Spleen (tissue), 11 donors: Measurements from ENCODE around the gene SLC6A20. TPM values are rescaled to one million over a fixed set of nuclear protein-coding genes. Genes with fewer than 3 reads are reported as not detected.
"Not testable (repeated sequence)": the region's sequence is repeated elsewhere in the genome, so short reads cannot be mapped to it uniquely, and the experiment has no call there.

Source experiments
- DNase-seq: peaks from one replicate; pipeline ENCODE4 v3.0.0-alpha.2; 2020
- H3K27ac ChIP-seq, 8 donors: fragments of 200-600 bp; sonication (generic) in 7 of 8; 1 replicate in 4 of 8; 2 replicates in 4 of 8; pipeline versions ENCODE4 v1.5.0 to v1.8.0; 2016 to 2021; ENCODE audit warnings: inconsistent platforms in 4 of 8, mild to moderate bottlenecking in 4 of 8, moderate library complexity in 1 of 8
- H3K27me3 ChIP-seq, 7 donors: fragments of 200-600 bp; sonication (generic) in 6 of 7; replicated peaks in 1 of 7; 1 replicate in 4 of 7; 2 replicates in 3 of 7; pipeline versions ENCODE4 v1.5.0 to v1.8.0; 2016 to 2021; ENCODE audit warnings: inconsistent platforms in 3 of 7, mild to moderate bottlenecking in 1 of 7
- H3K36me3 ChIP-seq, 6 donors: fragments of 200-600 bp; sonication (generic) in 5 of 6; 1 replicate in 4 of 6; 2 replicates in 2 of 6; pipeline versions ENCODE4 v1.5.0 to v1.8.0; 2016 to 2021; ENCODE audit warnings: inconsistent platforms in 2 of 6
- H3K4me1 ChIP-seq, 6 donors: fragments of 200-600 bp; sonication (generic) in 5 of 6; 1 replicate in 3 of 6; 2 replicates in 3 of 6; pipeline versions ENCODE4 v1.5.0 to v1.8.0; 2016 to 2021; ENCODE audit warnings: inconsistent platforms in 3 of 6
- H3K4me3 ChIP-seq, 8 donors: fragments of 200-600 bp; sonication (generic) in 7 of 8; 1 replicate in 4 of 8; 2 replicates in 4 of 8; pipeline versions ENCODE4 v1.5.0 to v1.8.0; 2016 to 2021; ENCODE audit warnings: inconsistent platforms in 4 of 8, mild to moderate bottlenecking in 4 of 8, moderate library complexity in 2 of 8
- H3K9me3 ChIP-seq, 8 donors: fragments of 200-600 bp; sonication (generic) in 7 of 8; 1 replicate in 4 of 8; 2 replicates in 4 of 8; pipeline versions ENCODE4 v1.5.0 to v1.8.0; 2016 to 2021; ENCODE audit warnings: inconsistent platforms in 4 of 8
- POLR2A ChIP-seq, 3 donors: fragments of 450-650 bp; IDR thresholded peaks; one replicate each; pipeline ENCODE4 v1.5.1; 2017; ENCODE audit warnings: antibody characterized with exemption in 3 of 3, mild to moderate bottlenecking in 1 of 3
- POLR2AphosphoS5 ChIP-seq, 3 donors: sonication (generic); formaldehyde crosslinking; IDR thresholded peaks; one replicate each; pipeline ENCODE4 v1.5.1; 2017; ENCODE audit warnings: antibody characterized with exemption in 3 of 3
- WGBS, 5 donors: extraction: QIAGEN DNeasy Blood & Tissue Kit in 3 of 5; methylation state at CpG; one replicate each; pipeline versions ENCODE4 v1.1.5 to v1.1.7; 2013 to 2018; 5-methylcytosine and 5-hydroxymethylcytosine counted together
- intact Hi-C: fragments of 100-400 bp; cut with DNase I; formaldehyde crosslinking; loops from one replicate; pipeline ENCODE4 v1.15.0; 2023; ENCODE audit warnings: low total_unique reads
- polyA plus RNA-seq, 3 donors: library from polyadenylated mRNA; stranded (reverse); fragments of 200-250 nt; gene quantifications; one replicate each; pipeline ENCODE4 v1.2.1, GENCODE V29; 2013
- total RNA-seq, 7 donors: library from RNA; depleted of rRNA in 3 of 7; stranded (reverse); fragments of >200 nt in 3 of 7; fragmentation: NEBNext Ultra II Directional in 4 of 7; extraction: Animal tissue kit (Norgen Biotek cat#: 25700) in 4 of 7; gene quantifications; one replicate each; pipeline versions ENCODE4 v1.1.0 to v1.2.1, GENCODE V29; 2016 to 2021
- TF ChIP-seq, protein P1 (sequence below), 11 experiments: fragments of 200-600 bp in 7 of 11; fragments of 450-650 bp in 4 of 11; sonication (generic) in 4 of 11; IDR thresholded peaks in 8 of 11; conservative IDR thresholded peaks in 3 of 11; 1 replicate in 7 of 11; 2 replicates in 4 of 11; pipeline versions ENCODE4 v1.4.0 to v1.8.0; 2016 to 2021; ENCODE audit warnings: antibody characterized with exemption in 11 of 11, inconsistent platforms in 4 of 11, mild to moderate bottlenecking in 1 of 11
- donor health status: healthy with polysubstance abuse.
- donor health status: DM: no; HTN: no; CAD: no; lungs with moderate emphysema.
- donor health status: DM: no; HTN: no; CAD: no.
- donor health status: Bipolar disorder and iron deficiency.
- donor health status: healthy.
- donor health status: DM: no; HTN: no; CAD: no.
- donor health status: DM: yes; HTN: yes; CAD: no.

Gene SLC6A20
- total and polyA plus RNA-seq, 10 donors: 0.02 to 0.49 (median 0.32) TPM; not detected in 3

DNA sequence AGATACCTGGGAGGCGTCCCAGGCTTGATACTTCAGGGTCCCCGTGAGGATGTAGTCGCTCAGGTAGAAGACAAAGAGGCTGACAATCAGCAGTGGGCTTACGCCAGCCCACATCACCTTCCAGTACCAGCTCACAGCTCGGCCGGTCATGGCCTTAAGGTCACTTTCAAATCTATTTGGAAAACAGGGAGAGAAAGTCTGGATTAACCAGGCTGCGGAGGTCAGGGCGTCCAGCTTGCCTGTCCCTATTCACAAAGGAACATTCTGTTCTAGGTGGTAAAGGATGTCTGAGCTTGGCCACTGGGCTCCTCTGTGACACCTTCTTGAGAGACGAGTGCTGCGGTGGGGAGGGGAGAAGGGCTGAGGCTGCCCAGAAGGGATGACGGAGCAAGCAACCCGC lies 36.5 kb downstream of the SLC6A20 start:
- WGBS, 5 donors: 88 to 95% (median 90%) methylated on average over 12 of the region's 12 CpGs
- no peak overlapping the region for H3K27ac ChIP-seq
- intact Hi-C loops: loop anchor here (2.0 to 10.0 kb wide), 2 partner anchors 169 to 315 kb away; no protein-coding TSS in a partner anchor
- no peaks in the 10 kb centered on the region for H3K36me3 ChIP-seq
- H3K9me3 ChIP-seq: no peaks in the 10 kb centered on the region
- peaks cover 0 to 8% (median 4%) of the 10 kb centered on the region in 6 donors for H3K4me1 ChIP-seq
- DNase-seq: no peak
- peaks cover 0 to 16% (median 0%) of the 10 kb centered on the region in 7 donors for H3K27me3 ChIP-seq
- TF ChIP-seq POLR2AphosphoS5 (IDR thresholded peaks at IDR 0.05) (no peak), POLR2A (IDR thresholded peaks at IDR 0.05) (no peak)
- TF ChIP-seq, protein P1, sequence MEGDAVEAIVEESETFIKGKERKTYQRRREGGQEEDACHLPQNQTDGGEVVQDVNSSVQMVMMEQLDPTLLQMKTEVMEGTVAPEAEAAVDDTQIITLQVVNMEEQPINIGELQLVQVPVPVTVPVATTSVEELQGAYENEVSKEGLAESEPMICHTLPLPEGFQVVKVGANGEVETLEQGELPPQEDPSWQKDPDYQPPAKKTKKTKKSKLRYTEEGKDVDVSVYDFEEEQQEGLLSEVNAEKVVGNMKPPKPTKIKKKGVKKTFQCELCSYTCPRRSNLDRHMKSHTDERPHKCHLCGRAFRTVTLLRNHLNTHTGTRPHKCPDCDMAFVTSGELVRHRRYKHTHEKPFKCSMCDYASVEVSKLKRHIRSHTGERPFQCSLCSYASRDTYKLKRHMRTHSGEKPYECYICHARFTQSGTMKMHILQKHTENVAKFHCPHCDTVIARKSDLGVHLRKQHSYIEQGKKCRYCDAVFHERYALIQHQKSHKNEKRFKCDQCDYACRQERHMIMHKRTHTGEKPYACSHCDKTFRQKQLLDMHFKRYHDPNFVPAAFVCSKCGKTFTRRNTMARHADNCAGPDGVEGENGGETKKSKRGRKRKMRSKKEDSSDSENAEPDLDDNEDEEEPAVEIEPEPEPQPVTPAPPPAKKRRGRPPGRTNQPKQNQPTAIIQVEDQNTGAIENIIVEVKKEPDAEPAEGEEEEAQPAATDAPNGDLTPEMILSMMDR (IDR thresholded peaks at IDR 0.05 in 8 of 11, conservative IDR thresholded peaks at IDR 0.05 in 3 of 11): no peak
- H3K4me3 ChIP-seq: no peak overlapping the region

GRCh38 chr3:45758871-45759270 lies 37.5 kb downstream of the SLC6A20 start:
- intact Hi-C loops: no loop called here
- H3K4me3 ChIP-seq: no peak overlapping the region
- 84 to 89% (median 85%) methylated on average over 16 of the region's 16 CpGs for WGBS, 5 donors

GRCh38 chr3:45757141-45757540 lies 39.2 kb downstream of the SLC6A20 start:
- H3K9me3 ChIP-seq, H3K4me3 ChIP-seq, DNase-seq, H3K36me3 ChIP-seq, H3K4me1 ChIP-seq, H3K27ac ChIP-seq, intact Hi-C loops: not testable (repeated sequence)
- 75 to 86% (median 84%) methylated on average over 6 to 7 of the region's 7 CpGs for WGBS, 5 donors
- H3K27me3 ChIP-seq: peaks cover 0 to 16% (median 0%) of the 10 kb centered on the region in 7 donors

More at GRCh38 chr3:45758871-45759270, 37.5 kb downstream of the SLC6A20 start:
- H3K27ac ChIP-seq: no peak overlapping the region
- DNase-seq: no peak
- H3K36me3 ChIP-seq: no peaks in the 10 kb centered on the region
- TF ChIP-seq POLR2A (IDR thresholded peaks at IDR 0.05) (no peak), POLR2AphosphoS5 (IDR thresholded peaks at IDR 0.05) (no peak)
- TF ChIP-seq, protein P1 (IDR thresholded peaks at IDR 0.05 in 8 of 11, conservative IDR thresholded peaks at IDR 0.05 in 3 of 11): no peak
- peaks cover 0 to 8% (median 4%) of the 10 kb centered on the region in 6 donors for H3K4me1 ChIP-seq
- H3K27me3 ChIP-seq: peaks cover 0 to 16% (median 0%) of the 10 kb centered on the region in 7 donors
- no peaks in the 10 kb centered on the region for H3K9me3 ChIP-seq

DNA sequence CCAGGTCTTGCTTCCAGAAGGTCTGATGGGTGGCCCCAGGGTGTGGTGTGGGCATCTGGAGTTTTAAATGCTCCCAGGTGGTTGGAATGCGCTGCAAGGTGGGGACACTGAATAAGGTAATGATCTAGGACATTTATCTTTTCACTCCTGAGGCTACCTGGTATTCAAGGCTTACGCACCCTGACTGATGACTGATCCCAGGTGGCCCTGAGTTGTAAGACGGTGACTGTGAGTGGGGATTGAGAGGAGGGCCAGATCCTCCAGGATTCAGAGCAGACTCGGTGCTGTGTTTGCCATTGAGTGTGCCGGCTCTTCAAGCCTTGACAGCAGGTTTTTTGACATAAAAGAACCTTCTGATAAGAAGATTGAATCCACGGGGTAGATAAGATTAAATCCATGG lies 40.3 kb downstream of the SLC6A20 start:
- H3K4me1 ChIP-seq: peaks cover 0 to 3% (median under 1%) of the 10 kb centered on the region in 6 donors
- intact Hi-C loops: no loop called here
- no peak for DNase-seq
- no peaks in the 10 kb centered on the region for H3K36me3 ChIP-seq
- WGBS, 5 donors: 77 to 94% (median 88%) methylated on average over 6 of the region's 6 CpGs
- H3K27ac ChIP-seq: no peak overlapping the region
- no peak overlapping the region for H3K4me3 ChIP-seq
- H3K9me3 ChIP-seq: no peaks in the 10 kb centered on the region
- TF ChIP-seq POLR2AphosphoS5 (IDR thresholded peaks at IDR 0.05) (no peak), POLR2A (IDR thresholded peaks at IDR 0.05) (no peak)
- TF ChIP-seq, protein P1 (IDR thresholded peaks at IDR 0.05 in 8 of 11, conservative IDR thresholded peaks at IDR 0.05 in 3 of 11): no peak
- H3K27me3 ChIP-seq: peaks cover 0 to 12% (median 0%) of the 10 kb centered on the region in 7 donors

DNA sequence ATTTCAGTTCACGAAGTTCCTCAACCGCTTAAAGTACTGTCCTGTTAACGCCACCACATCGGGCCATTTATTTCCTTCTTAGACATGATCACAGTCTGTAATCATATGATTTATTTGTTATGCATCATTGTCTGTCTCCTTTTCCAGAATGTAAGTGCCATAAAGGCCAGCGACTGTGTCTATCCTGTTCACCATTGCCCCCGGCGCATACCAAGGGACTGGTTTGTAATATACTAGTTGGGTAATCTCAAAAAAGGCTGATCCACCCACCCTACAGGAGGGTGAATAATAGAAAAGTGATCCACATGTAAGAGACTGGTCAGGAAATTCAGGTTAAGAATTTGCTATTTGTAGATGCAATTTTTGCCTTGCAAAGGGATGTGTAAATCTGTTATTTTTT lies 41.9 kb downstream of the SLC6A20 start:
- WGBS, 5 donors: 92 to 98% (median 95%) methylated on average over 7 of the region's 7 CpGs
- Histone ChIP-seq H3K27me3 (peaks cover 0 to 2% (median 0%) of the 10 kb centered on the region in 7 donors), H3K4me1 (no peaks in the 10 kb centered on the region), H3K36me3 (no peaks in the 10 kb centered on the region), H3K27ac (no peak overlapping the region), H3K9me3 (no peaks in the 10 kb centered on the region), H3K4me3 (no peak overlapping the region)
- DNase-seq: no peak
- TF ChIP-seq POLR2A (IDR thresholded peaks at IDR 0.05): no peak
- intact Hi-C loops: no loop called here
